H1 (cell line): Measurements from ENCODE around the gene LACTB. TPM values are rescaled to one million over a fixed set of nuclear protein-coding genes. Genes with fewer than 3 reads are reported as not detected.

Source experiments
- SP1 ChIP-seq: IDR thresholded peaks from 2 replicates; pipeline ENCODE4 v1.6.1; 2011; ENCODE audit warnings: low read depth, low read length
- TAF7 ChIP-seq: optimal IDR thresholded peaks from 2 replicates; pipeline ENCODE3; 2011; ENCODE audit warnings: low read depth, mild to moderate bottlenecking, inconsistent platforms, low read length, moderate library complexity, borderline replicate concordance
- polyA plus RNA-seq, 7 experiments: library from polyadenylated mRNA; depleted of rRNA in 3 of 7; stranded (reverse) in 5 of 7; unstranded in 2 of 7; fragments of >200 nt in 5 of 7; fragments of 200-250 nt in 2 of 7; gene quantifications; 1 replicate in 5 of 7; 2 replicates in 1 of 7; 4 replicates in 1 of 7; pipeline versions ENCODE4 v1.2.1 to v1.2.3, GENCODE V29; 2011 to 2013; ENCODE audit warnings: missing spikeins in 2 of 7, mixed read lengths in 2 of 7
- total RNA-seq: library from RNA; stranded (reverse); fragmentation: NEBNext Ultra II Directional; extraction: Animal tissue kit (Norgen Biotek cat#: 25700); gene quantifications from 2 replicates; pipeline ENCODE4 v1.2.1, GENCODE V29; 2021
- TF ChIP-seq, protein P1 (sequence below): fragments of 300-600 bp; sonication (generic); IDR thresholded peaks from 2 replicates; pipeline ENCODE4 v1.7.1; 2012; ENCODE audit warnings: low read length, moderate library complexity, mild to moderate bottlenecking, inconsistent platforms; ENCODE audit not compliant: insufficient replicate concordance

Gene LACTB
- total and polyA plus RNA-seq, 2 of the 8 experiments (the other 6 are each of a cell fraction or from before 2014, with no cell fraction given) = 5.8 to 14.9 TPM

DNA sequence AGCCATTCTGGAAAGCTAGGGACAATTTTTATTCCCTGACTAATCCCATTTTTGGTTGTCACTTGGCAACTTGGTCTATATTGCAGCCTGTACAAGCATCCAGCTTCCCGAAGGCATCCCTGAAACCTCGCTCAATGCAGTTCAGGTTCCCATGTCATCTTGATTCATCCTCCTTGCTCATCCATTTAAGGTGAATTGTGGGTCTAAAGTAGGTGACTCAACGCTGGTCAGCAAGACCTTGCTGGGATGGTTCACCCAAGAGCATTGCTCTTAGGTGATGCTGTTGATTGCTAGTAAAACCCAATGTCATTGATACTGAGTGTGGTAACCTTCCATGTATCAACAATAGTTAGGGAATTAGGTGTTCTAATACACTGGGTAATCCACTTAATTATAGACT, 54.6 kb downstream of the LACTB start (continued):
- TF ChIP-seq, protein P1, sequence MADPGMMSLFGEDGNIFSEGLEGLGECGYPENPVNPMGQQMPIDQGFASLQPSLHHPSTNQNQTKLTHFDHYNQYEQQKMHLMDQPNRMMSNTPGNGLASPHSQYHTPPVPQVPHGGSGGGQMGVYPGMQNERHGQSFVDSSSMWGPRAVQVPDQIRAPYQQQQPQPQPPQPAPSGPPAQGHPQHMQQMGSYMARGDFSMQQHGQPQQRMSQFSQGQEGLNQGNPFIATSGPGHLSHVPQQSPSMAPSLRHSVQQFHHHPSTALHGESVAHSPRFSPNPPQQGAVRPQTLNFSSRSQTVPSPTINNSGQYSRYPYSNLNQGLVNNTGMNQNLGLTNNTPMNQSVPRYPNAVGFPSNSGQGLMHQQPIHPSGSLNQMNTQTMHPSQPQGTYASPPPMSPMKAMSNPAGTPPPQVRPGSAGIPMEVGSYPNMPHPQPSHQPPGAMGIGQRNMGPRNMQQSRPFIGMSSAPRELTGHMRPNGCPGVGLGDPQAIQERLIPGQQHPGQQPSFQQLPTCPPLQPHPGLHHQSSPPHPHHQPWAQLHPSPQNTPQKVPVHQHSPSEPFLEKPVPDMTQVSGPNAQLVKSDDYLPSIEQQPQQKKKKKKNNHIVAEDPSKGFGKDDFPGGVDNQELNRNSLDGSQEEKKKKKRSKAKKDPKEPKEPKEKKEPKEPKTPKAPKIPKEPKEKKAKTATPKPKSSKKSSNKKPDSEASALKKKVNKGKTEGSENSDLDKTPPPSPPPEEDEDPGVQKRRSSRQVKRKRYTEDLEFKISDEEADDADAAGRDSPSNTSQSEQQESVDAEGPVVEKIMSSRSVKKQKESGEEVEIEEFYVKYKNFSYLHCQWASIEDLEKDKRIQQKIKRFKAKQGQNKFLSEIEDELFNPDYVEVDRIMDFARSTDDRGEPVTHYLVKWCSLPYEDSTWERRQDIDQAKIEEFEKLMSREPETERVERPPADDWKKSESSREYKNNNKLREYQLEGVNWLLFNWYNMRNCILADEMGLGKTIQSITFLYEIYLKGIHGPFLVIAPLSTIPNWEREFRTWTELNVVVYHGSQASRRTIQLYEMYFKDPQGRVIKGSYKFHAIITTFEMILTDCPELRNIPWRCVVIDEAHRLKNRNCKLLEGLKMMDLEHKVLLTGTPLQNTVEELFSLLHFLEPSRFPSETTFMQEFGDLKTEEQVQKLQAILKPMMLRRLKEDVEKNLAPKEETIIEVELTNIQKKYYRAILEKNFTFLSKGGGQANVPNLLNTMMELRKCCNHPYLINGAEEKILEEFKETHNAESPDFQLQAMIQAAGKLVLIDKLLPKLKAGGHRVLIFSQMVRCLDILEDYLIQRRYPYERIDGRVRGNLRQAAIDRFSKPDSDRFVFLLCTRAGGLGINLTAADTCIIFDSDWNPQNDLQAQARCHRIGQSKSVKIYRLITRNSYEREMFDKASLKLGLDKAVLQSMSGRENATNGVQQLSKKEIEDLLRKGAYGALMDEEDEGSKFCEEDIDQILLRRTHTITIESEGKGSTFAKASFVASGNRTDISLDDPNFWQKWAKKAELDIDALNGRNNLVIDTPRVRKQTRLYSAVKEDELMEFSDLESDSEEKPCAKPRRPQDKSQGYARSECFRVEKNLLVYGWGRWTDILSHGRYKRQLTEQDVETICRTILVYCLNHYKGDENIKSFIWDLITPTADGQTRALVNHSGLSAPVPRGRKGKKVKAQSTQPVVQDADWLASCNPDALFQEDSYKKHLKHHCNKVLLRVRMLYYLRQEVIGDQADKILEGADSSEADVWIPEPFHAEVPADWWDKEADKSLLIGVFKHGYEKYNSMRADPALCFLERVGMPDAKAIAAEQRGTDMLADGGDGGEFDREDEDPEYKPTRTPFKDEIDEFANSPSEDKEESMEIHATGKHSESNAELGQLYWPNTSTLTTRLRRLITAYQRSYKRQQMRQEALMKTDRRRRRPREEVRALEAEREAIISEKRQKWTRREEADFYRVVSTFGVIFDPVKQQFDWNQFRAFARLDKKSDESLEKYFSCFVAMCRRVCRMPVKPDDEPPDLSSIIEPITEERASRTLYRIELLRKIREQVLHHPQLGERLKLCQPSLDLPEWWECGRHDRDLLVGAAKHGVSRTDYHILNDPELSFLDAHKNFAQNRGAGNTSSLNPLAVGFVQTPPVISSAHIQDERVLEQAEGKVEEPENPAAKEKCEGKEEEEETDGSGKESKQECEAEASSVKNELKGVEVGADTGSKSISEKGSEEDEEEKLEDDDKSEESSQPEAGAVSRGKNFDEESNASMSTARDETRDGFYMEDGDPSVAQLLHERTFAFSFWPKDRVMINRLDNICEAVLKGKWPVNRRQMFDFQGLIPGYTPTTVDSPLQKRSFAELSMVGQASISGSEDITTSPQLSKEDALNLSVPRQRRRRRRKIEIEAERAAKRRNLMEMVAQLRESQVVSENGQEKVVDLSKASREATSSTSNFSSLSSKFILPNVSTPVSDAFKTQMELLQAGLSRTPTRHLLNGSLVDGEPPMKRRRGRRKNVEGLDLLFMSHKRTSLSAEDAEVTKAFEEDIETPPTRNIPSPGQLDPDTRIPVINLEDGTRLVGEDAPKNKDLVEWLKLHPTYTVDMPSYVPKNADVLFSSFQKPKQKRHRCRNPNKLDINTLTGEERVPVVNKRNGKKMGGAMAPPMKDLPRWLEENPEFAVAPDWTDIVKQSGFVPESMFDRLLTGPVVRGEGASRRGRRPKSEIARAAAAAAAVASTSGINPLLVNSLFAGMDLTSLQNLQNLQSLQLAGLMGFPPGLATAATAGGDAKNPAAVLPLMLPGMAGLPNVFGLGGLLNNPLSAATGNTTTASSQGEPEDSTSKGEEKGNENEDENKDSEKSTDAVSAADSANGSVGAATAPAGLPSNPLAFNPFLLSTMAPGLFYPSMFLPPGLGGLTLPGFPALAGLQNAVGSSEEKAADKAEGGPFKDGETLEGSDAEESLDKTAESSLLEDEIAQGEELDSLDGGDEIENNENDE = no peak
- TF ChIP-seq SP1 (no peak), TAF7 (no peak)
